Activated T-cell treated with anti-CD3 and anti-CD28 coated beads, Interleukin-2, amount 50 U/mL, for 4 hours (primary cell): ENCODE results near the gene NCBP2. TPM values are rescaled to one million over a fixed set of nuclear protein-coding genes. Genes with fewer than 3 reads are reported as not detected.

Source experiments
- ATAC-seq, 2 donors: fragments of 200-7000 bp; cut with Tn5 transposase; one replicate each; pipeline ENCODE4 v1.10.0; 2021
- DNase-seq: peaks from one replicate; pipeline ENCODE4 v3.0.0-alpha.2; 2020
- H3K27me3 Mint-ChIP-seq: one replicate; pipeline ENCODE4 v1.8.0; 2021; ENCODE audit warnings: low read depth, mixed read lengths
- H3K36me3 Mint-ChIP-seq: one replicate; pipeline ENCODE4 v1.8.0; 2022; ENCODE audit warnings: mixed read lengths; ENCODE audit not compliant: insufficient read depth
- H3K4me1 Mint-ChIP-seq: one replicate; pipeline ENCODE4 v1.8.0; 2021; ENCODE audit warnings: low read depth, mixed read lengths
- H3K4me3 Mint-ChIP-seq: one replicate; pipeline ENCODE4 v1.8.0; 2021; ENCODE audit warnings: mild to moderate bottlenecking, moderate library complexity, mixed read lengths
- H3K9me3 Mint-ChIP-seq: one replicate; pipeline ENCODE4 v1.8.0; 2021; ENCODE audit warnings: mixed read lengths
- total RNA-seq, 3 donors: library from RNA; stranded (reverse); gene quantifications; one replicate each; pipeline ENCODE4 v1.2.1, GENCODE V29; 2021

NCBP2 gene
- total RNA-seq: 100 to 1,000 TPM; 132 to 138 (median 134) TPM

- Mint-ChIP-seq H3K9me3 (no peaks in the 10 kb centered on the region), H3K4me1 (peaks cover 49% of the 10 kb centered on the region), H3K36me3 (peaks cover 18% of the 10 kb centered on the region), H3K4me3 (peak within 1 kb of the TSS; percentile 96), H3K27me3 (no peaks in the 10 kb centered on the region)
- DNase-seq (peak; percentile 100), ATAC-seq (peak; percentile 94)
These were observed at the start of gene NCBP2 for GRCh38 chr3:196942226-196942914. Gene NCBP2, minus strand, starts transcription at chr3:196942528. Its CDS starts 25 bp downstream, at chr3:196942503.

- no peaks in the 10 kb centered on the region for H3K4me1 Mint-ChIP-seq
- no peak for DNase-seq
- H3K4me3 Mint-ChIP-seq: no peak overlapping the region
- H3K9me3 Mint-ChIP-seq: no peaks in the 10 kb centered on the region
- peaks cover 4% of the 10 kb centered on the region for H3K27me3 Mint-ChIP-seq
- H3K36me3 Mint-ChIP-seq: no peaks in the 10 kb centered on the region
- no peak for ATAC-seq
These were observed 49.5 kb upstream of the NCBP2 start for GRCh38 chr3:196991581-196992460.

GRCh38 chr3:196990601-196991007 lies 48.3 kb upstream of the NCBP2 start:
- ATAC-seq: no peak
- DNase-seq: no peak

GRCh38 chr3:196989721-196990262 lies 47.5 kb upstream of the NCBP2 start:
- ATAC-seq (no peak), DNase-seq (no peak)
- Mint-ChIP-seq H3K36me3 (no peaks in the 10 kb centered on the region), H3K9me3 (no peaks in the 10 kb centered on the region), H3K4me3 (no peak overlapping the region), H3K27me3 (peaks cover 8% of the 10 kb centered on the region), H3K4me1 (no peaks in the 10 kb centered on the region)

More at GRCh38 chr3:196990601-196991007, 48.3 kb upstream of the NCBP2 start:
- Mint-ChIP-seq H3K27me3 (peaks cover 4% of the 10 kb centered on the region), H3K36me3 (no peaks in the 10 kb centered on the region), H3K4me1 (no peaks in the 10 kb centered on the region), H3K4me3 (no peak overlapping the region), H3K9me3 (no peaks in the 10 kb centered on the region)

- H3K36me3 Mint-ChIP-seq: no peaks in the 10 kb centered on the region
- no peaks in the 10 kb centered on the region for H3K4me1 Mint-ChIP-seq
- peaks cover 15% of the 10 kb centered on the region for H3K27me3 Mint-ChIP-seq
- DNase-seq: no peak
- no peak overlapping the region for H3K4me3 Mint-ChIP-seq
- ATAC-seq: no peak
- peaks cover 6% of the 10 kb centered on the region for H3K9me3 Mint-ChIP-seq
These were observed 46.1 kb upstream of the NCBP2 start for GRCh38 chr3:196988241-196989029.

GRCh38 chr3:196987022-196987421 lies 44.7 kb upstream of the NCBP2 start:
- DNase-seq: no peak

GRCh38 chr3:196985954-196986885 lies 43.9 kb upstream of the NCBP2 start:
- ATAC-seq (no peak), DNase-seq (no peak)
- no peaks in the 10 kb centered on the region for H3K4me1 Mint-ChIP-seq
- H3K36me3 Mint-ChIP-seq: peaks cover 4% of the 10 kb centered on the region
- peaks cover 11% of the 10 kb centered on the region for H3K9me3 Mint-ChIP-seq
- H3K4me3 Mint-ChIP-seq: no peak overlapping the region
- H3K27me3 Mint-ChIP-seq: peaks cover 24% of the 10 kb centered on the region

More at GRCh38 chr3:196987022-196987421, 44.7 kb upstream of the NCBP2 start:
- peaks cover 19% of the 10 kb centered on the region for H3K27me3 Mint-ChIP-seq
- H3K4me1 Mint-ChIP-seq: no peaks in the 10 kb centered on the region
- peaks cover 4% of the 10 kb centered on the region for H3K36me3 Mint-ChIP-seq
- H3K4me3 Mint-ChIP-seq: no peak overlapping the region
- peaks cover 11% of the 10 kb centered on the region for H3K9me3 Mint-ChIP-seq
- ATAC-seq: no peak

GRCh38 chr3:196985298-196985697 lies 43.0 kb upstream of the NCBP2 start:
- DNase-seq (no peak), ATAC-seq (no peak)
- Mint-ChIP-seq H3K4me1 (no peaks in the 10 kb centered on the region), H3K4me3 (no peak overlapping the region), H3K36me3 (peaks cover 4% of the 10 kb centered on the region), H3K27me3 (peaks cover 24% of the 10 kb centered on the region), H3K9me3 (peaks cover 11% of the 10 kb centered on the region)

- Mint-ChIP-seq H3K4me1 (peaks cover 4% of the 10 kb centered on the region), H3K36me3 (peaks cover 4% of the 10 kb centered on the region), H3K27me3 (peaks cover 24% of the 10 kb centered on the region), H3K4me3 (no peak overlapping the region), H3K9me3 (peaks cover 11% of the 10 kb centered on the region)
- DNase-seq: no peak
- ATAC-seq: no peak
These were observed 40.9 kb upstream of the NCBP2 start for GRCh38 chr3:196983186-196983585.

GRCh38 chr3:196981657-196982056 lies 39.3 kb upstream of the NCBP2 start:
- peaks cover 19% of the 10 kb centered on the region for H3K27me3 Mint-ChIP-seq
- peaks cover 4% of the 10 kb centered on the region for H3K36me3 Mint-ChIP-seq
- no peak for DNase-seq
- H3K9me3 Mint-ChIP-seq: peaks cover 11% of the 10 kb centered on the region
- H3K4me3 Mint-ChIP-seq: no peak overlapping the region
- H3K4me1 Mint-ChIP-seq: peaks cover 4% of the 10 kb centered on the region
- no peak for ATAC-seq

- Mint-ChIP-seq H3K9me3 (peaks cover 11% of the 10 kb centered on the region), H3K36me3 (peaks cover 4% of the 10 kb centered on the region), H3K27me3 (peaks cover 13% of the 10 kb centered on the region), H3K4me1 (peaks cover 4% of the 10 kb centered on the region), H3K4me3 (no peak overlapping the region)
- ATAC-seq: no peak
- DNase-seq: no peak
These were observed 37.2 kb upstream of the NCBP2 start for GRCh38 chr3:196979545-196979944.

GRCh38 chr3:196976941-196977340 lies 34.6 kb upstream of the NCBP2 start:
- ATAC-seq: no peak
- H3K9me3 Mint-ChIP-seq: no peaks in the 10 kb centered on the region
- H3K36me3 Mint-ChIP-seq: no peaks in the 10 kb centered on the region
- peaks cover 5% of the 10 kb centered on the region for H3K27me3 Mint-ChIP-seq
- peaks cover 4% of the 10 kb centered on the region for H3K4me1 Mint-ChIP-seq
- no peak overlapping the region for H3K4me3 Mint-ChIP-seq
- no peak for DNase-seq

- ATAC-seq (no peak), DNase-seq (no peak)
- H3K4me1 Mint-ChIP-seq: peaks cover 6% of the 10 kb centered on the region
These were observed 33.0 kb upstream of the NCBP2 start for GRCh38 chr3:196975349-196975748.

More at GRCh38 chr3:196975349-196975748, 33.0 kb upstream of the NCBP2 start:
- Mint-ChIP-seq H3K27me3 (peaks cover 3% of the 10 kb centered on the region), H3K9me3 (no peaks in the 10 kb centered on the region), H3K4me3 (no peak overlapping the region), H3K36me3 (no peaks in the 10 kb centered on the region)
